Raji (cell line): ENCODE data around the gene DACH1.

Experiments
- POLR2A ChIP-seq: IDR thresholded peaks from 2 replicates; pipeline ENCODE4 v1.6.1; 2011; ENCODE audit warnings: low read depth, low read length, control low read depth; ENCODE audit not compliant: insufficient read depth

Gene DACH1

DNA sequence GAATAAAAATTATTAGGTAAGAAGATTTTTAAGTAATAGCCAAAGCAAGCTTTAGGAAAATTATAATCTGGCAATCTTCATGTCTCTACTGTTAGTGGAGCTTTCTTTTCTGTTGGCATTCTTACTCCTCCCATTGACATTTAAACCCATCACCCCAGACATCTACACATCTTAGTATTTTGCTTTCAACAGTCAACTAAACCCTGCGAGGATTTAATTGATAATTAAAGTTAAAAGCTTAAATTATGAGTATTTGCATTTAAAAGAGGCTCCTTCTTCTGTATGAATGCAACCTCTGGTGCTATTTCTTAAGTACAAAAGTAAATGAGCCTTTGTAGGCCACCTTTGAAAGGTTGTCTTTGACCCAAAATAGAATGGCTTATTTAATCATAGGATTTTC is 148.1 kb downstream of the DACH1 start:
- no peak for TF ChIP-seq POLR2A

DNA sequence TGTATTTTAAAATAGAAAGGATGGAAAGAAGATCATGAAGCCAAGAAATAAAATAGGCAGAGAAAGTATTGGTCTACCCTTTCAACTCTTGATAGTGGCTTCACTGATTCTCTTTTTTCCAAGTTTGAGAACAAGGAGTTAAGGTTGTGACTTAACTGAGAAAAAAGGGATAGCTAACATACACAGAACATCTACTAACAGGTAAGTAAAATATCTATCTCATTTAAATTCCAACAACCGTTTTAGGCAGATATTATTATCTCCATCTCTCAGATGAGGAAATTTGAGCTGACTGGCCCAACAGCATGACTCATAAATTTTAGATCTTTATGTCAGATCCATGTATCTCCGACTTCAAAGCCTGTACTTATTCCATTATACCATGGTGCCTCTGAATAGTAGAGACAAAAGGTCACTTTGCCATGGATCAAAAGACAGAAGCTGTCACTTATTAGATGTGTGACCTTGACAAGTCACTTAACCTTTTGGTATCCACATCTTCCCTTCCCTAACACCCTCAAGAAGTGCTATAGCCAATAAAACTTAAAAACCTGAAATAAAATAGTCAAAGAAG is 152.1 kb downstream of the DACH1 start:
- TF ChIP-seq POLR2A: no peak

DNA sequence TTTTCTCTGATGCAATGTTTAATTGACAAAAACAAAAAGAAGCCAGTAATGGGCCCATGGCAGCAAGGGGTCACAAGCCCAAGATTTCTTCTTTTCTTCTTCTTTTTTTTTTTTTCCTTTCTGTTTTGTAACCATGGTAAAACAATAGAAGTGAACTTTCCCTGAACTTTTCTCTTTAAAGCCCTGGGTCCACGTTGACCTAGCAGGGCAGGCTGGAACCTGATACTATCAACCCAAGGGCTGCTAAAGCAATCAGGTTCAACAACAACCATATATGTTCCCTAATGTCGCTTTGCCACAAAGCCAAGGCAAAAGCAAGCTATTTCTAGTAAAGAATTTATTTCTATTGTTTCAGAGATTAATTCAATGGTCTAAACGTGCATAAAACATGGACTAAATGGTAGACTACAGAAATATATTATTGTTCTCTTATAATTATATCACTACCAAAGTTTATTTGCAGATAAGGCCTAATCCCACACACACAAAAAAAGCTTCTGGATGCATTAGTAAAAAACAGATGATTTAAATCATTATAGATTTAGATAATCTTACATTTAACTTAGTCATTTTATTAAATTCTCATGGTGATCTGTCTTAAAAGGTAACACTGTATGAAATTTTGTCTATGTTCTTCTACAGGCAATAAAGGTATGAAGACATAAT is 153.9 kb downstream of the DACH1 start:
- TF ChIP-seq POLR2A: no peak

DNA sequence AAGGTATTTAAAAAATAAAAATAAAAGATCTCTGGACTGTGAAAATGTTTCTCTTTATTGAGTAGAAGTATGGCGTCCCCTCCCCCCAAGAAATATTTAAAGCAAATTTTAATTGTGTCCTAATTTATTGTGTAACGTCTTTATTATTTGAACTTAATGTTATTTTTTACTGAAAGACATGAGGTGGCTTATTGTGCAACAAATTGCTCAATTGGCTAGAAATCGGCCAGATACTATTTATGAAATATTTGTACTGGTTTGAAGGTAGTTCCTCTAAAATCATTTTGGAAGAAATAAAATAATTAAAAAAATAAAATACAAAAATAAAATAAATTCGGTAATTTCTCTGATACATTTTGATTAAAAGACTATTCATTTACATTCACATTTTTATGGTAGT is 162.3 kb downstream of the DACH1 start:
- no peak for TF ChIP-seq POLR2A

DNA sequence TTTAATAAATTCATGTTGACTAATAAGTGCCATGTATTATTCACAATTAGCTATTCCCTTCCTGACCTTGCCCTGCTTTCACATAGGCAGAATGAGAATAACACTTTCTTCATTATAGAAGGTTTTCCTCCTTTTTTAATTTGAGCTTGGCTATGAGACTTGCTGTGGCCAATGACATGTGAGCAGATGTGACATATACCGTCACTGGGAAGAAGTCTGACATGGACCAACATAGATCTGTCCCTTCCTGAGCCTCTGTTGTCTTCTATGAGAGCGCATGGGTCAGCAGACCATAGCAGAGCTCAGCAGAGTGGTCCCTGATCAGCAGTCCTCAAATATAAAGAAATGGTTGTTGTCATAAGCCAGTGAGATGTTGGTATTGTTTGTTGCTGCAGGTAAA is 163.9 kb downstream of the DACH1 start:
- TF ChIP-seq POLR2A: no peak

DNA sequence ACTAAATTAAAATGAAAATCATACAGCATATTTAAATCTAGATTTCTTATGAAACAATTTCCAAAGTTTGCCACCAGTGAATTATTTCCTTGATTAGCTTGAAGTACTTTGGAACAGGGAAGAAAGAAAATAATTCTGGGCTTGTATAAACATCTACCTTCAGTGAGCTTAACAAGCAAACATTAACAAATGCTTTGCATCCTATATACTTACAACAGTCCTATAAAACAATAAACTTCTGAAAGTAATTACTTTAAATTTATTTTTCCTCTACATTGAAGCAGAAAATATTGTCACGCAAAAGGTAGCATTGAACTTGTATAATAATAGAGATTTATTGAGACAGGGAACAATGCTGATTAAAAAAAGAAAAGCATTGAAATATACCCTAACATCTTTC is 164.8 kb downstream of the DACH1 start:
- TF ChIP-seq POLR2A: no peak

DNA sequence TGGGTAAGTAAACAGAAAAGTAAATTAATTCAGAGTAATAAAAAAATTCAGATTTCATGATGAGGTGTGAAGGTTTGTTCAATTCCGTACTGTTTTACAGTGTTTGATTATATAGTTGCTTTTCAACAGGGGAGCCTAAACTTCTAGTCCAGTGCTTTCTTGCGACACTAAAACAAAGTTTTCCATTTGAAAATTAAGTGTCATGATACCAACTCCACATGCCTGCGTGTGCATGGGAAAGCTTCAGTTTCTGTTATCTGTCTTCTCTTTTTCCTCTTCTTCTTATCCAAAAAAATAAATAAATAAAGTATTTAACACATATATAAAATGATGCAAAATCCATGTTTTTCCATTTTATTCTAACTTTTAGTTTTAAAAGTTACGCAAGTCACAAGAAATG is 165.3 kb downstream of the DACH1 start:
- TF ChIP-seq POLR2A: no peak

DNA sequence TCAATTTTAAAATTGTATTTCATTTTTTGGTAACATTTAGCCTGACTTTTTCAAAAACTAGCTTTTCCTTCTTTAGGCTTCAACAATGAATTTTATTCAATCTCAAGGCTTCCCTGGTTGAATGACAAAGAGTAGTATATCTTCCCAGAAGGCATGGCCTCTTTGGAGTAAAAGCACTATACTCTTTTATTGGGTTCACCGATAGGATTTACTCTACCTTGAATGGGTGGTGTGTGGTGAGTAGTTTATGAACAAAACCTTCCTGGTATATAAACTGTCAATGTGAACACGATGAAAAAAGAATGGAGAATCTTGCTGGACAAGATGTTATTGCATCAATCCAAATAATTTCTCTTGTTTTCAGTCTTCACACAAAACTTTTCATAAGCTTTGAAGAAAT is 167.7 kb downstream of the DACH1 start:
- TF ChIP-seq POLR2A: no peak

DNA sequence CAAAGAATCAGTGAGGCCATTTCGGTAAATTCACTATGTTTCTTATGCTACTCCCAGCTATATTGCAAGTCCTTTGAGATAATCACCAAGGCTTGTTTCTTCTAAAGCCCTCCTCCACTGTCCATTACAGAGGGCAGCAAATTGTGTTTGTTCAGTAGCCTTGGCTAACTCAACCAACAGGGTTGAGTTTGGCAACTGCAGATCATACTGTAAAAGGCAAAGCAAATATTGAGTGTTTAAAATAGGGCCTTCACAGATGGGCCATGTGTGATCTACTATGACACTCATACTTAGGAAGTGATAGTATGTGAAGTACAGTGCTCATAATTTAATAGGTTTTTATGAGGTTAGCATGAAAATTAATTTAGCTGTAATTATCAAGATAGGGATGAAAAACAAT is 171.3 kb downstream of the DACH1 start:
- TF ChIP-seq POLR2A: no peak

DNA sequence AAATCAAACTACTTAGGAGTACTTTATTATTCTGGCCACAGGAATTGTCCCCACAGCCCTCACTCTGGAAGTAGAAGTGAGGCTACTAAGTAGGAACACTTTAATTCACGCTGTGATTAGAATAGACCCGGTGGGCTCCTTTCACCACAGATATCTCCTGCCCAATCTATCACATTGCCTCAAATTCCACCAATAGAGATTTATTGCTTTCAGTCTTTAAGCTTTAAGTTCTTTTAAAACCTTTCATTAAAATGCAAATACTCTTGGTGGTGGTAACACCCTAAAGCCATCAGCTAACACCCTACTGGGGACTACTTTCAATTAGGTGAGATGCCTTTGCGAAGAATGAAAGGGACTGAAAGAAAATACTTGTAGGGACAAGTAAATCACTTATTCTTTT is 181.9 kb downstream of the DACH1 start:
- no peak for TF ChIP-seq POLR2A

DNA sequence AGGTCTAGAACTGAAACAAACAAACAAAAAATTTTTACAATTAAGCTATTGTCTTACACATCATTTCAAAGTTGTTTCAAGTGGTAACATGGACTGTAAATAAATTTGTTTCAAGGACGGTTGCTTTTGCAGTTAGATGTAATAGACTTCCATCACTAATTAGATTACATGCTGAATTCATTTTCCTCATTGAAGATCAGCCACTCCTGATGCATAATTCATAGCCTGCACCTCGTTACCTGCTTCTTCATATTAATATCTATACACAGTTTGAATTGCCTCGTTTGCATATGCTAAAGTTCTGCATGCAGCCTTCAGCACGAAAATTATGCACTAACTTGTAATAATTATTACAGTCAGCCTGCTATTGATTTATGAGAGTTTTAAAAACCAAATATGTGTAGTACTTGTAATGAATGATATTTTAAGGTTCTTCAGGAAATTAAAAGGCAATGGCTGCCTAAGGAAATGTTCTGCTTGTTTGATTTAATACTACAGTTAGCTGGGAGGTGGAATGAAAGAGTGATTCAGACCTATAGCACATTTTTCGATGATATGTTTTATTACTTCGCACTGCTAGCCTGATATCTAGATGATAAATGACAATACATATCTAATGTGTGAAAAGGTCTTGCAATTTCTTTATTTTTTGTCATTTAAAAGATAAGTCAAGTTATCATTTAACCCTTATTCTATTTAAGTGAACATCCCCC is 184.9 kb downstream of the DACH1 start:
- no peak for TF ChIP-seq POLR2A

DNA sequence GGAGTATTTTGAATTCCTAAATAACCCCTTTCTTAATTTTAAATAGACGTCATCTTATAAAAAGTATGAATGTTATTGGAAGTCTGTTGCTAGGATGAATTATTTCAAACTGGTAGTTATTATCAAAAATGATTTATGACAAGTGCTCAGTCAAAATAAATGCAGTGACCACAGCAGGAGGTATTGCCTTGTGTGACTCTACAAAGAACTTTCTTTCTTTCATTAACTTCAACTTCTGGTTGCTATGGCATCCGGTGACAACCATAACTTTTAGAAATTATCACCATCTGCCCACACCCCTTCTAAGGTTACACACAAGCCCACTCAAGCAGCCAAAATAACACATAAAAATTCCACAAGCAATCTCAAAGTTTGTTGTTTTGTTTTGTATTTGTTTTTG is 189.9 kb downstream of the DACH1 start:
- no peak for TF ChIP-seq POLR2A

DNA sequence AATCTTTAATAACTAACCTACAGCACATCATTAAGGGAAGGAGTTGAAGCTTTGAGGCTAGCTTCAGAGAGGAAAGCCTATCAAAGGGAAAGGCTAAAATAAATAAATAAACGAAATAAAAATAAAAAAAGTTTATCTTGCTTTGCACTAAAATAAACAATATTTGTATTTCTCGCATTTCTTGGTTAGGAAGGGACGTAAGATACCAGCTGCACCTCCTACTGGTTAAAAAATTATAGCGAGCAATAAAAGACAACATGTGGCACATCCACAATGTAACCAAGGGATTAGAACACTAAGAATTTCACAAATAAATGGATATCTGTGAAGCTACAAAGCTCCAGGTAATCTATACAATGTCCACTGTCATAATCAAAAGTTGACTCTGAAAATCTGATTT is 194.5 kb downstream of the DACH1 start:
- no peak for TF ChIP-seq POLR2A

DNA sequence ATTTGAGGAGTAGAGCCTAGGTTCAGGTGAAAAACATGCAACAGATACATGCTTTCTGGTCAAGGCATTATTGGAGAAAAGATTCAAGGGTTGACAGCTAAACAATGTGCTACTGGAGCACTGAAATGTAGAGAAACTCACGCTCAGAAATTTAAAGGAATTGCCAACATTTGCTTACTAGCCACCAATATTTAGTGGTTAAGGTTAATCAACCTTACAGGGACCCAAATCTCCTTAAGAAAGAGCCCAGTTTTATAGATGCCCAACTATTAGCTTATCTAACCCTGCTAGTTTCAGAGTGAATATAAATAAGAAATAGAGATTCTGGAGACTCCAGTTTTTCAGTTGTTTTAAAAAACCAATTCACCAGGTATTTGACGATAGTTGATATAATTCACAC is 203.6 kb downstream of the DACH1 start:
- no peak for TF ChIP-seq POLR2A

DNA sequence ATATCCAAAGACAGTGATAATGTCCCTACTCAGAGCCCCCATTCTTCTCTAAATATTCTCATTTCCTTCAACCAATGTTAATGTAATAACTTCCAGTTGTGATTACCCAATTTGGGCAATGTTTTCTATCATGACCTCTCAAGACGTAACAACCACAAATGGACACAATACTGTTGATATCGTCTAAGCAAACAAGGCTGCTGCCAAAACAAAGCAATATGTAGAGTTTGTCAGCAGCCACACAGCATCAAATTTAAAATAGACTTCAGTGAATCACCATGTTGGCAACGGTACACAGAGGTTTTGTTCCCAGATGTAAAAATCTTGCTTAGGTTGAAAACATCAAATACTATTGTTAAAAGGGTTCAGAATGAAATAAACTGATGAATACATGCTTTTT is 205.1 kb downstream of the DACH1 start:
- TF ChIP-seq POLR2A: no peak

DNA sequence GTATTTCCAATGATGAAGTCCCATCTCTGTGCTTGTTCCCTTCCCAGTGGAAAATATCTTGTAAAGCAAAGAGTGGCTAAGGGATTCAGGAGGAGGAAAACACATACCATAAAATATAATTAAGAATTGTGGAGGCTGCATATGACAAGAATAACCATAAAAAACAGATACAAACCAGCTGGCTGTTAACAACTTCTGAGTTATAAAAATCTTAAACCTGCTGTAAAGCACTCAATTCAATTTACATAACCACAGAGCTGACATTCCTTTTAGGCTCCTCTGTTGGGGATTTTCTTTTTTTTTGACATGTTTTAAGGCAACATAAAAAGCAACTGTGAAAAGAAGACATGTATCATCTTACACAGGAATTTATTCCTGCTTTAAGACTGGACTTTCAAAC is 207.6 kb downstream of the DACH1 start:
- no peak for TF ChIP-seq POLR2A
